ENCODE data around the gene GP1BA.
A peak's percentile ranks its signal among the peaks of the same experiment; 100 is the strongest.

The GP1BA gene

DNA sequence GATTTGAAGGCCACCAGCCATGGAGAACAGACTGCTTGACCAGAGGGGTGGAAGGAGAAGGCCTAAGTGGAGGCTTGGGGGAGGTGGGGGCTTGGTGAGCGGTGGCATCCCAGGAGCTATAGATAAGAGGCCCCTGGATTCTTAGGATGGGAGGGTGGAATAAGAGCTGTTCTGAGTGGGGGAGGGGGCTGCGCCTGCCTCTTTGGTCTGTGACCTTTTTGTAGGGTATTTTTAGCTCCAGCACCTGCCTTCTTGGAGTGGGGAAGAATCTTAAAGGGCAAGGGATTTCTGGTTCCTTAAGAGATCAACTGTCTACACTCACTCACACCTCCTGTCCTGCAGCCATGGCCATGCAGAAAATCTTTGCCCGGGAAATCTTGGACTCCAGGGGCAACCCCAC, 19.4 kb downstream of the GP1BA start:
- DNase-seq = no peak

DNA sequence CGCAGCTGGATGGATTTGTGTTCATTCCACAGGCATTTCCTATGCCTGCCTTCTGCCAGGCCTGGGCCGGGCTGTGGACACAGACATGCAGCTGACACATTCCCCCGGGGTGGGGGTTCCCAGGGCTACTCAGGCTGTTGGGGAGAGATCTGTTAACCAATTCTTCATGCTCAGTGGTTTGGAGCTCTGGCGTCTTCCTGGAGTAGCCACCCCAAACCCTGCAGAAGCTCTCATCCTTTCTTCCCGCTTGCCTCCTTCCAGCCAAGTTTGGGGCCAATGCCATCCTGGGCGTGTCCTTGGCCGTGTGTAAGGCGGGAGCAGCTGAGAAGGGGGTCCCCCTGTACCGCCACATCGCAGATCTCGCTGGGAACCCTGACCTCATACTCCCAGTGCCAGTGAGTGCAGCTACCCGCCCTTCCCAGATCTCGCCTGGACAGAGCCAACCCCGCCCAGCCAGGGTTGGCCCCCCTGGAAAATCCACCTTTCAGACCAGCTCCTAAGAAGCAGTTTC, 21.4 kb downstream of the GP1BA start:
- no peak for DNase-seq

GRCh38 chr17:4955091-4955490, 23.0 kb downstream of the GP1BA start:
- DNase-seq = no peak

GRCh38 chr17:4956493-4957061, 24.5 kb downstream of the GP1BA start:
- peak; percentile 41 for DNase-seq

DNA sequence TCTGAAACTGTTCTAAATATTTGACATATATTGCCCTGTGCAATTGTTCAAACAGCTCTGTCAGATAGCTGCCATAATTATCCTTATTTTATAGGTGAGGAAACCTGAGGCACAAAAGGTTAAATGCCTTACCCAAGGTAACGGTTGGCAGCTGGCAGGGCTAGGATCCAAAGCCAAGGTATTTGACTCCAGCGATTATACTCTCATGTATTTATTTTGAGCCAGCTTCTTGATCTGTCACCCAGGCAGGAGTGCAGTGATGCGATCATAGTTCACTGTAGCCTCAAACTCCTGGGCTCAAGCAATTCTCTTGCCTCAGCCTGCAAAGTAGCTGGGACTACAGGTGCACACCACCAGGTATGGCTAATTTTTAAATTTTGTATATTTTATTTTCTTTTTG, 26.0 kb downstream of the GP1BA start:
- no peak for DNase-seq

- DNase-seq = no peak
Measured at GRCh38 chr17:4959261-4959965, 27.3 kb downstream of the GP1BA start.

- no peak for DNase-seq
Measured at GRCh38 chr17:4960279-4960922, 28.3 kb downstream of the GP1BA start.

DNA sequence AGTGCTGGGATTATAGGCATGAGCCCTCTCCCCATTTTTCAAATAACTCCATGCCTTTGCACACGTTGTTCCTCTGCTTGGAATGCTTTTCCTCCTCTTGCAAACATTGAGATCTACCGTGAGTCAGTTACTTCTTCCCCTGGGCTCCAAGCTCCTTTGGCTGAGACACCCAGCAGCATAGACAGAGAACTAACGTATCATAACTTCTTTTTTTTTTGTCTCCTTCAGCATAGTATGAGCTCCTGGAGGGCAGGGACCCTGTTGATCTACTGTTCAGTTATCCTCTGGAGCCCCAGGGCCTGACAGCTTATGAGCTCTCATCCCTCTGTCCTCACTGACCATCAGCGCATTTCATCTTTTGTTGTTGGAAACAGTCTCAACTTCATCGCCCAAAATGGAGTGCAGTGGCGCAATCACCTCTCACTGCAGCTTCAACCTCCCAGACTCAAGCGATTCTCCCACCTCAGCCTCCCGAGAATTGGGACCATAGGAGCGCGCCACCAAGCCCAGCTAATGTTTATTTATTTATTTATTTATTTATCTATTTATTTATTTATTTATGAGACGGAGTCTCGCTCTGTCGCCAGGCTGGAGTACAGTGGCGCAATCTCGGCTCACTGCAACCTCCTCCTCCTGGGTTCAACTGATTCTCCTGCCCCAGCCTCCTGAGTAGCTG, 33.4 kb downstream of the GP1BA start:
- no peak for DNase-seq

- peak; percentile 99 for DNase-seq
Measured at GRCh38 chr17:4966844-4967538, 34.9 kb downstream of the GP1BA start.

DNA sequence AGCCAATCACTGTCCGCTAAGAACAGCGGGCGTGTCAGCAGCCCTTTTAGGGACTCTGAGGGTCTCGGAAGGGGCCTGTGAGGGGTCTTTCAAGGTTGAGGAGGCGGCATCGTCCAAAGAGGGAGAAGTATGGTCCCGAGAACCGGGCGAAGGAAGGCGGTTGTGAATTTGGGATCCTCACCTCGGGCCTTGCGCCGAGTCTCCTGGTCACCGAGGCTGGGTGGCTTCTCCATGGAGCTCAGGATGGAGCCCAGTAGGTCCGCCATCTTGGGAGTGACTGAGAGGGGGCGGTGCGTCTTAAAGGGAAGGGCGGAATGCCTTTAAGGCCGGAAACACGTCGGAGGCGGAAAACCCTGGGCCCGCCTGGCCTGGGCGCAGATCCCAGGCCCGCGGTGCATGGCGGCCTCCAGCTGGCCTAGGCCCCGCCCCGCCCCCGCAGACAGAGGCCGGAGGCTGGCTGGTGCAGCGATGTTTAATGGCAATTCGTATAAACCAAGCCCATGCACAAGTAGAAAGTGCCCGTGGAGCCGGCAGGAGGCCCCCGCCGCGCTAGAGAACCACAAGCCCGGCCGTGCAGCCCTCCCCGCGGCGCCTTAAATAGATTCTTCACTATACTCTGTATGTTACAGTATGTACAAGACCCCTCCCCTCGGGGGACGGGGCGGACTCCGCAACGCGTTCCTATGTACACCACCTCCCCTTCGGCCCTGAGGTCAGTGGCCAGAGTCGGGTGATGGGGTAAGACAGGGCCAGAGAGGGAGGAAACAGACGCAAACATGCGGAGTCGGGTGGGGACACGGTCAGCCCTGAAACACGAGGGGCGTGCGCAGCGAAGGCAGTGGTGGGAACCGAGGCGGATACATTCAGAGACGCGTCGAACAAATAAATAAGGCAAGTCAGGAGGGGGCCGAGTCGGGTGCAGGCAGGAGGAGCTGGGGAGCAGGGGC, 35.7 kb downstream of the GP1BA start, which contains the start of gene SPAG7:
TSS of gene SPAG7 (minus strand) at position 279 of the 947 bp plus-strand sequence. CDS start at position 266, 13 bp downstream.
- DNase-seq = peak; percentile 95

- peak; percentile 38 for DNase-seq
Measured at GRCh38 chr17:4968486-4969046, 36.5 kb downstream of the GP1BA start.

DNA sequence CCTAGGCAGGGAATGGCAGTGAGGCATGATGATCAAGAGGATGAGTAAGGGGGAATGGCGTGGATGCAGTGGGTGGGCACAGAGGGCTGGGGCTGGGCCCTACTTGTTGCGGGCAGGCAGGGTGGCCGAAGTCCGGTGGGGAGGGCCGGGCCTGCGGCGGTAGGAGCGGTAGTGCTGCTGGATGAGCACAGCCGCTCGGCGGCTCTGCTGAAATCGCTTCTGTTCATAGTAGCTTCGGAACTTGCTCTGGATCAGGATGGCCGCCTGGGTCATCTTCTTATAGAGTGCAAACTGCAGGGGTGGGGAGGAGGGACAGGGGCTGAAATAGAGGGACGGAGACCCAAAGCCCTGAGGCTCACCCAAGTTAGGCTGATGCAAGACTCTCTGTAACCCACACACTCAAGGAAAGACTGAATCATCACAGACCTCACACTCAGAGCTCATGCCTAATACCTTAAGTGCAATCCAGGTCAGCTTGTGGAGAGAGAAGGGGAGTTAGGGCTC, 37.0 kb downstream of the GP1BA start:
- DNase-seq = peak; percentile 87

DNA sequence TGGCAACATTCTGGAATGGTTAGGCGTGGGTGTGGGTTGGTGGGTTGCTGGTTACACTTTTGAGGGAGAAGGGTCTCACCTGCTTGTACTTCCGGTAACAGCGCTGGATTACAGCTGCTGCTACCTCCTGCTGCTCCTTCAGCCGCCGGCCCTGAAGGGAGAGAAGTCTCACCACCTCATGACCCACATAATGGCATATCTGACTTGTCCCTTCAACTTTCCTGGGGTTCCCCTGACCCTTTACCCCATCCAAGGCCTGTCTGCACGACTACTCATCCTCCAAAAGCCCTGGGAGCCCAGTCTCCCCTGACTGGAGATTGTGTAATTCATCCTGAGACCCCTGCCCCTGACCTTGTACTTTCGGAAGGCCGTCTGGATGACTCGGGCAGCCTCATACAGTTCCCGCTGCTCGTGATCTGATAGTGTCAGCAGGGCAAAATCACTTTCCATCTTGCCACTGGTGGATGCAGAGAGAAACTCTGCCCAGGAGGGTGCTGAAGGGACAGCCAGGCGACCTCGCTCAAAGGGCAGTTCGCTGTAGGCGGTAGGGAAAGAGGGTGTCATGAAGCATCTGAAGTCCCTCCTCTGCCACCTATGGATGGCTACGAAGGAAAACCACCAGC, 37.6 kb downstream of the GP1BA start:
- DNase-seq = peak; percentile 28

- DNase-seq = no peak
Measured at GRCh38 chr17:4970273-4970672, 38.2 kb downstream of the GP1BA start.

- DNase-seq = no peak
Measured at GRCh38 chr17:4971826-4972225, 39.7 kb downstream of the GP1BA start.

GRCh38 chr17:4972322-4972721, 40.2 kb downstream of the GP1BA start:
- no peak for DNase-seq

DNA sequence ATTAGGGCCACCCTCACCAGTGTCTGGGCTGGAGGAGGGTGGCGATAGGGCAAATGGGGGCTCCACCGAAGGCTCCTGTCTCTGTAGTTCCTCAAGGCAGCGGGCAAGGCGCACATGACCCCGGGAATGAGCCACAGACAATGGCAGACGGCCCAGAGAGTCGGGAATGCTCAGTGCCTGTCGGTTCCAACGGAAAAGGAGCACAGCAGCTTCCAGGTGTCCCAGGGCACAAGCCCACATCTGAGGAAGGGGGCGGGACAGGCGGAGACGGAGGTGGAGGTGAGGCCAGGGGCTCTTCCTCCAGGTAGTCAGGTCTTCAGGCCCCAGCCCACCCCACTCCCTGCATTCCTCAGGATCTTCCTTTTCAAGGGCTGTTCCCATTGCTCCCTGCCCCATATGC, 40.7 kb downstream of the GP1BA start:
- DNase-seq = no peak

- no peak for DNase-seq
Measured at GRCh38 chr17:4973256-4974114, 41.4 kb downstream of the GP1BA start.

DNA sequence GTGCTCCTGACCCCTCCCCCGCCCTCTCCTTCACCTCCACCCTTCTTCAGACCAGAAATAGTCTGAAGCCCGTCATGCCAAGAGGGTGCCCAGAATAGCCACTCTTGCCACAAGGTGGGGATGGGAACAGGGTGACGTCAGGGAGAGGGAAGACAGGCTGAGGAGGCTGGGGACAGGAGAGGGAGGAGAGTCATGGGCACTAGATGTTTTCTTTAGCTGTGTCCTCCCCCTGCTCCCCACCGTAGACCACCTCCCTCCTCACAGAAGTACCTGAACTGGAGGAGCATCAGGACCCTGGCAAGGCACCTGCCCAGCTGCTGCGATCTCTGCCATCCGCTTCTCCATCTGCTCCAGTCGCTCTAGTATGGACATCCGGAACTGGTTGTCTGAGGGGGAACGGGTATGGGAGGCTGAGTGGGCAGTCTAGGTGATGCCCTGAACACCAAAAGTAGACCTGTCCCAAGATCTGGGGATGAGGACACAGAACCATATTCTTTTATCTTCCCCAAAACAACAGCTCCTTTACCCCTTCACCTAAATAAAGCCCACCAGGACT, 42.1 kb downstream of the GP1BA start:
- no peak for DNase-seq

Data from activated CD4-positive, alpha-beta T cell treated with anti-CD3 and anti-CD28 coated beads, Interleukin-10, Interleukin-2, amounts not matched to agents 100 ng/mL and 50 ng/mL, durations not matched to agents 16 hours and 8 hours (primary cell).